ENCODE results near the gene FAM162A. TPM values are rescaled to one million over a fixed set of nuclear protein-coding genes. Genes with fewer than 3 reads are reported as not detected.
"Not testable (repeated sequence)": the region's sequence is repeated elsewhere in the genome, so short reads cannot be mapped to it uniquely, and the experiment has no call there.

The FAM162A gene
- polyA plus RNA-seq, 4 donors: 63.5 to 105 (median 83.9) TPM

GRCh38 chr3:122443090-122443489 is 59.1 kb downstream of the FAM162A start:
- FAIRE-seq (no peak), DNase-seq (no peak)
- Histone ChIP-seq H3K4me3 (ENCODE audit: low read depth in 1 of 3, low read length in 3 of 3) (no peak overlapping the region), H3K9me3 (ENCODE audit: control insufficient read depth in 2 of 2, insufficient read depth in 1 of 2, low read depth in 1 of 2, low read length in 1 of 2) (peaks cover 0 to 16% of the 10 kb centered on the region in 2 donors), H3K4me1 (ENCODE audit: control insufficient read depth in 3 of 3, insufficient read depth in 2 of 3, low read depth in 1 of 3, low read length in 2 of 3) (no peaks in the 10 kb centered on the region), H3K27ac (ENCODE audit: low read depth in 1 of 3, low read length in 2 of 3) (no peak overlapping the region), H3K27me3 (ENCODE audit: control insufficient read depth in 3 of 3, insufficient read depth in 3 of 3, low read length in 3 of 3) (no peaks in the 10 kb centered on the region), H3K36me3 (ENCODE audit: control insufficient read depth in 3 of 3, insufficient read depth in 2 of 3, low read depth in 1 of 3, low read length in 3 of 3) (peaks cover 0 to 31% (median 10%) of the 10 kb centered on the region in 3 donors)
- WGBS, 3 donors: 81 to 94% (median 92%) methylated on average over 10 of the region's 10 CpGs

- H3K36me3 ChIP-seq (ENCODE audit: control insufficient read depth in 3 of 3, insufficient read depth in 2 of 3, low read depth in 1 of 3, low read length in 3 of 3): peaks cover 0 to 29% (median 10%) of the 10 kb centered on the region in 3 donors
- not testable (repeated sequence) for H3K4me1 ChIP-seq (ENCODE audit: control insufficient read depth in 3 of 3, insufficient read depth in 2 of 3, low read depth in 1 of 3, low read length in 2 of 3); H3K27ac ChIP-seq (ENCODE audit: low read depth in 1 of 3, low read length in 2 of 3); H3K4me3 ChIP-seq (ENCODE audit: low read depth in 1 of 3, low read length in 3 of 3); FAIRE-seq; H3K27me3 ChIP-seq (ENCODE audit: control insufficient read depth in 3 of 3, insufficient read depth in 3 of 3, low read length in 3 of 3); DNase-seq
- WGBS, 3 donors: 95 to 98% (median 95%) methylated on average over 11 of the region's 11 CpGs
- H3K9me3 ChIP-seq (ENCODE audit: control insufficient read depth in 2 of 2, insufficient read depth in 1 of 2, low read depth in 1 of 2, low read length in 1 of 2): peaks cover 0 to 16% of the 10 kb centered on the region in 2 donors
Observed at GRCh38 chr3:122443762-122444490, 59.9 kb downstream of the FAM162A start.

- DNase-seq; H3K27ac ChIP-seq (ENCODE audit: low read depth in 1 of 3, low read length in 2 of 3); FAIRE-seq; H3K27me3 ChIP-seq (ENCODE audit: control insufficient read depth in 3 of 3, insufficient read depth in 3 of 3, low read length in 3 of 3); H3K4me3 ChIP-seq (ENCODE audit: low read depth in 1 of 3, low read length in 3 of 3); H3K4me1 ChIP-seq (ENCODE audit: control insufficient read depth in 3 of 3, insufficient read depth in 2 of 3, low read depth in 1 of 3, low read length in 2 of 3): not testable (repeated sequence)
- Histone ChIP-seq H3K36me3 (ENCODE audit: control insufficient read depth in 3 of 3, insufficient read depth in 2 of 3, low read depth in 1 of 3, low read length in 3 of 3) (peaks cover 0 to 27% (median 11%) of the 10 kb centered on the region in 3 donors), H3K9me3 (ENCODE audit: control insufficient read depth in 2 of 2, insufficient read depth in 1 of 2, low read depth in 1 of 2, low read length in 1 of 2) (peaks cover 0 to 16% of the 10 kb centered on the region in 2 donors)
- 95 to 99% (median 98%) methylated on average over 5 of the region's 5 CpGs for WGBS, 3 donors
Observed at GRCh38 chr3:122444491-122444887, 60.5 kb downstream of the FAM162A start.

GRCh38 chr3:122448218-122448617 is 64.2 kb downstream of the FAM162A start:
- not testable (repeated sequence) for H3K27ac ChIP-seq (ENCODE audit: low read depth in 1 of 3, low read length in 2 of 3); DNase-seq; H3K27me3 ChIP-seq (ENCODE audit: control insufficient read depth in 3 of 3, insufficient read depth in 3 of 3, low read length in 3 of 3); FAIRE-seq; H3K4me1 ChIP-seq (ENCODE audit: control insufficient read depth in 3 of 3, insufficient read depth in 2 of 3, low read depth in 1 of 3, low read length in 2 of 3); H3K4me3 ChIP-seq (ENCODE audit: low read depth in 1 of 3, low read length in 3 of 3)
- peaks cover 0 to 11% of the 10 kb centered on the region in 2 donors for H3K9me3 ChIP-seq (ENCODE audit: control insufficient read depth in 2 of 2, insufficient read depth in 1 of 2, low read depth in 1 of 2, low read length in 1 of 2)
- WGBS, 3 donors: 95 to 97% (median 96%) methylated on average over 6 of the region's 6 CpGs
- H3K36me3 ChIP-seq (ENCODE audit: control insufficient read depth in 3 of 3, insufficient read depth in 2 of 3, low read depth in 1 of 3, low read length in 3 of 3): peaks cover 2 to 20% (median 13%) of the 10 kb centered on the region in 3 donors

GRCh38 chr3:122451371-122451770 is 67.4 kb downstream of the FAM162A start:
- H3K4me3 ChIP-seq (ENCODE audit: low read depth in 1 of 3, low read length in 3 of 3): no peak overlapping the region
- no peak for FAIRE-seq
- H3K9me3 ChIP-seq (ENCODE audit: control insufficient read depth in 2 of 2, insufficient read depth in 1 of 2, low read depth in 1 of 2, low read length in 1 of 2): no peaks in the 10 kb centered on the region
- no peaks in the 10 kb centered on the region for H3K4me1 ChIP-seq (ENCODE audit: control insufficient read depth in 3 of 3, insufficient read depth in 2 of 3, low read depth in 1 of 3, low read length in 2 of 3)
- WGBS, 3 donors: 79 to 92% (median 82%) methylated on average over 3 of the region's 3 CpGs
- no peak for DNase-seq
- H3K27me3 ChIP-seq (ENCODE audit: control insufficient read depth in 3 of 3, insufficient read depth in 3 of 3, low read length in 3 of 3): no peaks in the 10 kb centered on the region
- peaks cover 6 to 12% (median 10%) of the 10 kb centered on the region in 3 donors for H3K36me3 ChIP-seq (ENCODE audit: control insufficient read depth in 3 of 3, insufficient read depth in 2 of 3, low read depth in 1 of 3, low read length in 3 of 3)
- H3K27ac ChIP-seq (ENCODE audit: low read depth in 1 of 3, low read length in 2 of 3): no peak overlapping the region

- Histone ChIP-seq H3K4me1 (ENCODE audit: control insufficient read depth in 3 of 3, insufficient read depth in 2 of 3, low read depth in 1 of 3, low read length in 2 of 3) (no peaks in the 10 kb centered on the region), H3K27ac (ENCODE audit: low read depth in 1 of 3, low read length in 2 of 3) (no peak overlapping the region), H3K4me3 (ENCODE audit: low read depth in 1 of 3, low read length in 3 of 3) (no peak overlapping the region), H3K9me3 (ENCODE audit: control insufficient read depth in 2 of 2, insufficient read depth in 1 of 2, low read depth in 1 of 2, low read length in 1 of 2) (no peaks in the 10 kb centered on the region), H3K36me3 (ENCODE audit: control insufficient read depth in 3 of 3, insufficient read depth in 2 of 3, low read depth in 1 of 3, low read length in 3 of 3) (peaks cover 6 to 13% (median 8%) of the 10 kb centered on the region in 3 donors), H3K27me3 (ENCODE audit: control insufficient read depth in 3 of 3, insufficient read depth in 3 of 3, low read length in 3 of 3) (no peaks in the 10 kb centered on the region)
- FAIRE-seq: peak; percentile 53
- peak in 1 of 2 donors; percentile 16 for DNase-seq
Observed at GRCh38 chr3:122456074-122456473, 72.1 kb downstream of the FAM162A start.

GRCh38 chr3:122457706-122458105 is 73.7 kb downstream of the FAM162A start:
- Histone ChIP-seq H3K27me3 (ENCODE audit: control insufficient read depth in 3 of 3, insufficient read depth in 3 of 3, low read length in 3 of 3) (no peaks in the 10 kb centered on the region), H3K9me3 (ENCODE audit: control insufficient read depth in 2 of 2, insufficient read depth in 1 of 2, low read depth in 1 of 2, low read length in 1 of 2) (no peaks in the 10 kb centered on the region), H3K36me3 (ENCODE audit: control insufficient read depth in 3 of 3, insufficient read depth in 2 of 3, low read depth in 1 of 3, low read length in 3 of 3) (peaks cover 6 to 13% (median 7%) of the 10 kb centered on the region in 3 donors), H3K4me1 (ENCODE audit: control insufficient read depth in 3 of 3, insufficient read depth in 2 of 3, low read depth in 1 of 3, low read length in 2 of 3) (peaks cover 0 to 3% (median 0%) of the 10 kb centered on the region in 3 donors), H3K4me3 (ENCODE audit: low read depth in 1 of 3, low read length in 3 of 3) (no peak overlapping the region), H3K27ac (ENCODE audit: low read depth in 1 of 3, low read length in 2 of 3) (no peak overlapping the region)
- DNase-seq (no peak), FAIRE-seq (no peak)
- 93 to 100% (median 98%) methylated on average over 2 of the region's 2 CpGs for whole genome bisulfite sequencing, 3 donors

- 68 to 72% (median 71%) methylated on average over 4 of the region's 4 CpGs for whole genome bisulfite sequencing, 3 donors
- Histone ChIP-seq H3K4me3 (ENCODE audit: low read depth in 1 of 3, low read length in 3 of 3) (no peak overlapping the region), H3K9me3 (ENCODE audit: control insufficient read depth in 2 of 2, insufficient read depth in 1 of 2, low read depth in 1 of 2, low read length in 1 of 2) (no peaks in the 10 kb centered on the region), H3K27ac (ENCODE audit: low read depth in 1 of 3, low read length in 2 of 3) (no peak overlapping the region), H3K36me3 (ENCODE audit: control insufficient read depth in 3 of 3, insufficient read depth in 2 of 3, low read depth in 1 of 3, low read length in 3 of 3) (peaks cover 0 to 8% (median 3%) of the 10 kb centered on the region in 3 donors), H3K4me1 (ENCODE audit: control insufficient read depth in 3 of 3, insufficient read depth in 2 of 3, low read depth in 1 of 3, low read length in 2 of 3) (peaks cover 0 to 3% (median 0%) of the 10 kb centered on the region in 3 donors), H3K27me3 (ENCODE audit: control insufficient read depth in 3 of 3, insufficient read depth in 3 of 3, low read length in 3 of 3) (no peaks in the 10 kb centered on the region)
- peak; percentile 26 to 27 for DNase-seq
- no peak for FAIRE-seq
Observed at GRCh38 chr3:122458992-122459391, 75.0 kb downstream of the FAM162A start.

All from small intestine (tissue), 7 donors.